ENCODE results near the gene U2SURP. TPM values are rescaled to one million over a fixed set of nuclear protein-coding genes. Genes with fewer than 3 reads are reported as not detected.
"Not testable (repeated sequence)": the region's sequence is repeated elsewhere in the genome, so short reads cannot be mapped to it uniquely, and the experiment has no call there.

U2SURP gene
- total RNA-seq, 1 experiment from 2014 or later = 61.5 TPM

GRCh38 chr3:143070977-143071551, 69.7 kb downstream of the U2SURP start:
- peak; percentile 84 for DNase-seq (ENCODE audit: low read depth)

DNA sequence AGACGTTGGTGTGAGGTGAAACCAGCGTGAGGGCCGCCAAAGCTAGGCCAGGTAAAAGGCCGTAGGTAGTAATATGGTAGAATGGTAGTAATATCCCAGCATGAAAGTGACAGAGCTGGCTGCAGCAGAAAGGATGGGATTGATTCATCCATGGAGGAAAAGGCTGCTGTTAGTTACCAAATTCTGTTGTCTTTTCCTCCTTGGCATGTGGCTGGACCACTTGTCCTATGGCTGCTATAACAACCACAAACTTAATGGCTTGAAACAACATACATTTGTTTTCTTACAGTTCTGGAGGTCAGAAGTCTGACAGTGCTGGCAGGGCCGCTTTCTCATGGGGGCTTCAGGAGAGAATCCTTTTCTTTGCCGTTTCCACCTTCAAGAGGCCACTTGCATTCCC, 70.4 kb downstream of the U2SURP start:
- no peak for DNase-seq (ENCODE audit: low read depth)

- DNase-seq (ENCODE audit: low read depth) = not testable (repeated sequence)
These were observed 71.1 kb downstream of the U2SURP start for GRCh38 chr3:143072298-143073020.

- DNase-seq (ENCODE audit: low read depth) = not testable (repeated sequence)
These were observed 72.2 kb downstream of the U2SURP start for GRCh38 chr3:143073541-143073940.

- not testable (repeated sequence) for DNase-seq (ENCODE audit: low read depth)
These were observed 72.6 kb downstream of the U2SURP start for GRCh38 chr3:143073983-143074382.

DNA sequence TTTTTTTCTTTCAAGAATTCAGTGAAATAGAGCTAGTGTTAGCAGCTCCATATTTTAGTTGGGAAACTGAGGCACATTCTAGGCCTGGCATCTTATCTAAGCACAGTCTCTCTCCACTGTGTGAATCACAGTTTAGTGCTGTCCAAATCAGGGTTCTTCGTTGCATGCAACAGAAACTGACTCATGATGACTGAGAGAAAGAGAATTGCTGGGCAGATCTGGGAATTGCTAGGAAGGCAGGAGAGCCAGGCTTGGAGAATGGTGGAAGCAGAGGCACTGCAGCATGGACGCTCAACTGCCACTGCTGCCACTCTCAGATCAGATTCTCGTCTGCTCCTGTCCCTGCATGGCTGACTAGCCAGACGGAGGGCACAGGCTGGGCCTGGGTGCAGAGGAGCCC, 77.5 kb downstream of the U2SURP start:
- peak; percentile 50 for DNase-seq (ENCODE audit: low read depth)

- no peak for DNase-seq (ENCODE audit: low read depth)
These were observed 78.8 kb downstream of the U2SURP start for GRCh38 chr3:143080196-143080595.

GRCh38 chr3:143081365-143081764, 80.0 kb downstream of the U2SURP start:
- DNase-seq (ENCODE audit: low read depth) = no peak

DNA sequence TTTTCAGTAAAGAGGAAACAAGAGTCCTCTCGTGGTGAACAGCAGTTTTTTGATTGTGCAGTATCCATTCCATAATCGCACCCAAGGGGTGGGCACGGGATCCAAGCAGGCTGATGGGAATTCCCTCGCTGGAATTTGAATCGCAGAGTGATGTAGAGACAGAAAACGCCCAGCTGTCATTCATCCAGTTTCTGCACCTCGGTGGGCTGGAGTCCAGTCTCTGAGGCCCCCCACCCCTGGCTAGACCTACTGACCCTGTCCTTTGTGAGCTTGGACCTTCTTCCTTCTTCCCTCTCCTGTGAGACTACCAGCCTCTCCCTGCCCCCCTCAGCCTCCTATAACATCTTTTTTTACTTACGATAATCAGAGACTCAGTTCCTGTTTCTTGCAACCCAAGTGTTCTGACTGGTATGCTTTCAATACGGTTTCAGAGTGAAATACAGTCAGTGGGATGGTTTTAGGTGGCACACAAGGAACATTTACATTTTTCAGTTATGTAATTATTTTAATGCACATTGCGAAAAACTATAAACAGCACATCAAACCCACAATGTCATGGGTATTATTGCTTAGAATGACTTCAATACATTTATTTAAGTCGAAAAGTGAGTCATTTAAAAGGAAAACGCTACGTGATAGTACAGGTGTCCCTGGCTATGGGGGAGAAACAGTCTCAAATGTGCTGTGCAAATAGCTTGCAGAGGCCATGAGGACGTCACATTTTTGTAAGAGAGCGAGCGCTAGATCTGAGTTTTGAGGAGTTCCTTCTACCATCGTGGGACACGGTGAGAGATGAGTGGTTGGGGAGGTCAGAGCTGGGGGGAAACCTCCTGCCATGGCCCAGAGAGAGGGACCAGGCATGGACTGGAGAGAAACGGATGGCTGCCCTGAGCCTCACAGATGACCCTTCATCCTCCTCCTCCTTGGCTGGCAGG, 80.7 kb downstream of the U2SURP start:
- no peak for DNase-seq (ENCODE audit: low read depth)

- no peak for DNase-seq (ENCODE audit: low read depth)
These were observed 82.4 kb downstream of the U2SURP start for GRCh38 chr3:143083781-143084180.

- peak; percentile 64 for DNase-seq (ENCODE audit: low read depth)
These were observed 83.7 kb downstream of the U2SURP start for GRCh38 chr3:143084856-143085731.

GRCh38 chr3:143088835-143089234, 87.5 kb downstream of the U2SURP start:
- DNase-seq (ENCODE audit: low read depth) = no peak

DNA sequence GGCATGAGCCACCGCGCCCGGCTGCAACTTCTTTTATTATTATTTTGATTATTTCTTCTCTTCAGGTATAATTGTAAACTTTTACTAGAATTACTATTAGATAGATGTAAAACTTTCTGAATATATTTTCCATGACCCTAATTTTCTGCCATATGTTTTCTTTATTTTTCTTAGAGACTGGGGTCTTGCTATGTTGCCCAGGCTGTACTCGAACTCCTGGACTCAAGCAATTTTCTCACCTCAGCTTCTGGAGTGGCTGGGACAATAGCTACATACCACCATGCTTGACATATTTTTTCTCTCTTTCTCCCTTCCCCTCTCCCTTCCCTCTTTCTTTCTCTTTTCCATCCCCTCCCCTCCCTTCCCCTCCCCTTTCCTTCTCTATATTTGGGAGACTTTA, 88.6 kb downstream of the U2SURP start:
- no peak for DNase-seq (ENCODE audit: low read depth)

DNA sequence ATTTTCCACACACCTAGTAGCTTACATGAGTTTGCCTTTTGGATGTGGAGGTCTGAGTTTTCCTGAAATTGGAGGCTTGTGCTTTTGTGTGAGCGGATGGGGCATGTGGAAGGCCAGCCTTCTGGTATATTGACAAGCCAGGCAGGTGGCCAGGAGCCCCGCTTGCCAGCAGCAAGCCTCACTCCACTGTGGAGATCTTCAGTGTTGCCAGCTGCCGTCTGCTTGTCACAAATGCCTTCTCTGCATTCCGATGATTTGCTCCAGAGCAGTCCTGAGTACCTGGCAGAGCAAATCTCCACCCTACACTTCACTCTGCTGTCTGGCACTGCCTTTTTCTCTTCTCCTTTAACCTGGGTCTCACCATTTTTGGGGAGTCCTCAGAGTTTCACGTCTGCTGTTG, 89.1 kb downstream of the U2SURP start:
- peak; percentile 36 for DNase-seq (ENCODE audit: low read depth)

DNA sequence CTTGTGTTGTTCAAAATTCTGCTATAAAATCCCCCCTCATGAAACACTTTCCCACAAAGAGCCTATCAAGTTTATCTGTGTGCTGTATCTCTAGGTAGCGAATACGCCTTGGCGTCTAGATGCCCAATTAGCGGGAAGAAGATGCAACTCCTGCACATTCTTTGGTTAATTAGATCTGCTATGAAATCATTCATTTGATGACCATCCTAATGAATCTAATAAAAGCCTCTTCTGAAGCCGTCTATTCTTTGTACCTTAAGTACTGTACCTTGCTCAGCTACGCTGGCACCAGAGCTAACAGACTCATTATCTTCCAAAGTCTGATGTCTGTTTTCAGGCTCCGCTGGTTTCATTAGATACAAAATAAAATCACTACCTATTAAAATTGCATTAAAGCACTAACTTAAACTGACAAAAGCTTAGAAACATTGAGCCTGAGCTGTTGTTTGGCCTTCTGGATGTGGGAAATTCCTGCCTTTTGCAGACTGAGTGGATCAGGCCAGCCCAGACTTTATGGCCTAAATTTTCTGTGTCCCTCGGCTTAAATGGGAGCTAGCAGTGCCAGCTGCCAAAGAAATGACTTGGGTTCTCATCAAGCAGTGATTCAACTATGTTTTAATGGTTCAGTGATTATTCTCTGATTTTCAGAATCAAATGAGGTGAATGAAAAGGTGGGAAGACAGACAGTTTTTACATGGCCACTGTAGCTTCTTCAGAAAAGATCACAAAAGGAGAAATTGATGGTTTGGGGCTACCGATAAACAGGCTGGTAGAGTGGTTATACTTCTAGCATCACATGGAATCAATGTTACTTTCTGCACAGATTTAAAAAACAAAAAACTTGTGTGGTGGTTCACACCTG, 89.8 kb downstream of the U2SURP start:
- DNase-seq (ENCODE audit: low read depth) = no peak

DNA sequence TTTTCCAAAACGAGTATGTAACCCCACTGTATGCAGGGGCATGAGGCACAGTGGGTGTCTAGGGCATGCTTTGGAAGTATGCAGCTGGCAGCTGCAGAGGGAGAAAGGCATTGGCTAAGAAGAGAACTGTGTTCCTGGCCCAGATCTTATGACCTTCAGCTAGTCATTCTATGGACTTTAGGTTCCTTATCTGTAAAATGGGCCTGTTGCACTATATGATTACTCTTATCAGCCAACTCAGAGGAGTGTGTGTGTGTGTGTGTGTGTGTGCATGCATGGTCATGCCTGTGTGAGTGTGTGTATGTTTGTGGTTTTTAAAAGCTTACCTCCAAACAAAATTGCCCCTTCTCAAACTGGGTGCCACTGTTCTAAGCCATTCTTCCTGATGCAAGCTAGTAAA, 90.8 kb downstream of the U2SURP start:
- DNase-seq (ENCODE audit: low read depth) = no peak

- no peak for DNase-seq (ENCODE audit: low read depth)
These were observed 94.4 kb downstream of the U2SURP start for GRCh38 chr3:143095813-143096212.

GRCh38 chr3:143098032-143098764, 96.8 kb downstream of the U2SURP start:
- DNase-seq (ENCODE audit: low read depth) = no peak

DNA sequence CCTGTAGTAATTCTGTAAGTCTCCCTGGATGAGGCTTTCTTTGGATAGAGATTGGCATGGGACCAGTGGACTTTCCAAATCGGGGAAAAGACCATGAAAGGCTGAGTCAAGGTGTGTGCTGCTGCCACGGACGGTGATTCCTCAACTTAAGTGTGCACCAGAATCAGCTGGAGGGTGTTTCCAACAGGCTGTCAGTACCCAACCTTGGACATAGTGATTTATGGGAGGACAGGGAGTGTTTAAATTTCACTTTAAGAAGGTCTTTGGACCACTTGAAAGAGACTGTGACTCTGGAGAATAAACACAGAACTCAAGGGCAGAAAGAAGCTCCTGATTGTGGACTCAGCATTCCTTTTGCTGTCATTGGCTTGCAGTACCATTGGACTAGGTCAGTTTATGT, 97.8 kb downstream of the U2SURP start:
- no peak for DNase-seq (ENCODE audit: low read depth)

GRCh38 chr3:143099690-143100089, 98.3 kb downstream of the U2SURP start:
- no peak for DNase-seq (ENCODE audit: low read depth)
